Osteocyte (in vitro differentiated cells): ENCODE data around the gene BTRC. TPM values are rescaled to one million over a fixed set of nuclear protein-coding genes. Genes with fewer than 3 reads are reported as not detected.

Source experiments
- DNase-seq: peaks from one replicate; pipeline ENCODE4 v3.0.0; 2021; ENCODE audit warnings: mixed read lengths; ENCODE audit not compliant: unreplicated experiment; ENCODE audit errors: extremely low spot score
- H3K27ac Mint-ChIP-seq: one replicate; pipeline ENCODE4 v1.8.0; 2021; ENCODE audit warnings: mild to moderate bottlenecking, mixed read lengths; ENCODE audit not compliant: unreplicated experiment
- H3K27me3 Mint-ChIP-seq: one replicate; pipeline ENCODE4 v1.8.0; 2021; ENCODE audit warnings: mixed read lengths; ENCODE audit not compliant: unreplicated experiment
- H3K36me3 Mint-ChIP-seq: one replicate; pipeline ENCODE4 v1.8.0; 2021; ENCODE audit warnings: mixed read lengths; ENCODE audit not compliant: unreplicated experiment
- H3K4me1 Mint-ChIP-seq: one replicate; pipeline ENCODE4 v1.8.0; 2021; ENCODE audit warnings: mixed read lengths; ENCODE audit not compliant: unreplicated experiment
- H3K4me3 Mint-ChIP-seq: one replicate; pipeline ENCODE4 v1.8.0; 2021; ENCODE audit warnings: mild to moderate bottlenecking, moderate library complexity, mixed read lengths; ENCODE audit not compliant: unreplicated experiment
- H3K9me3 Mint-ChIP-seq: one replicate; pipeline ENCODE4 v1.8.0; 2021; ENCODE audit warnings: mixed read lengths; ENCODE audit not compliant: unreplicated experiment
- total RNA-seq: library from RNA; stranded (reverse); gene quantifications from 2 replicates; pipeline ENCODE4 v1.2.1, GENCODE V29; 2021
- TF ChIP-seq, protein P1 (sequence below): fragments of 200-600 bp; sonication (generic); IDR thresholded peaks from 2 replicates; pipeline ENCODE4 v1.5.0; 2021; ENCODE audit warnings: antibody characterized with exemption, mild to moderate bottlenecking, moderate library complexity

BTRC gene
- total RNA-seq, 1 donor from 2014 or later = 28.9 TPM

DNA sequence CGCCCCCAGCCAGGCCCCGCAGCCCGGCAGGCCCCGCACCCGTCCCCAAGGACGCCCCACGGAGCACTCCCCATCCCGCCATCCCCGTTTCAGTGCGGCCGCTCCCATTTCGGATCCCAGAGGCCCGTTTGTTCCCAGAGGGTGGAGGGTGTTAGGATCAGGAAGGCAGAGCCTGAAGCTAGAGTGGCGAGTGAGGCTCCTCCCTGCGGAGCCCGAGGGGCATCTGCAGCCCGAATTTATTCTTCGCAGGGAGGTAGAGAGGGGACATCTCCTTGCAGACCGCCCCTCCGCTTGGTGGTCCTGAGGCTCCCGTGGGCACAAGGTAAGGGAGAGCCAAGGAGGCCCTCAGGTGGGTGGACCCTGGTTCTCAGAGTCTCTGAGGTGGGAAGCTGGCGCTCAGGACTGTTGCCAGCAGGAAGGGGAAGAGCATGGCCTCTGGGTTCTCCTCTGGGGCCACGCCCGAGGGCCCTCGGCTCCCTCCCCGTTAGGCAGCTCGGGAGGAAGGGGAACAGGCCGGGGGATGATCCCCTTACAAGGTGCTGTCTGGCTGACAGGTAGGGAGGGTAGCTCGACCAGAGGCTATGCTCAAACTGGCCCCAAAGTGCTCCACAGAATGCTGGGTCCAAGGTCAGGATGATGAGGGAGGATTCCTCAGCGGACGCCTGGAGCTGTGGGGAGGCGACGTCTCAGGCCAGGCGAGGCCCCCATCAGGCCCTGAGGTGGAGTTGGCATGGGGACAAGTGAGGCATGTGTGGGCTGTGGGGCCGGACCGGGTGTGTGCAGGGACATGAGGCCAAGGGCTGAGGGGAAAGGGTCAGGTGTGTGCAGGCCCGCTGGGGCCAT lies 216.7 kb downstream of the BTRC start:
- DNase-seq = no peak
- TF ChIP-seq, protein P1, sequence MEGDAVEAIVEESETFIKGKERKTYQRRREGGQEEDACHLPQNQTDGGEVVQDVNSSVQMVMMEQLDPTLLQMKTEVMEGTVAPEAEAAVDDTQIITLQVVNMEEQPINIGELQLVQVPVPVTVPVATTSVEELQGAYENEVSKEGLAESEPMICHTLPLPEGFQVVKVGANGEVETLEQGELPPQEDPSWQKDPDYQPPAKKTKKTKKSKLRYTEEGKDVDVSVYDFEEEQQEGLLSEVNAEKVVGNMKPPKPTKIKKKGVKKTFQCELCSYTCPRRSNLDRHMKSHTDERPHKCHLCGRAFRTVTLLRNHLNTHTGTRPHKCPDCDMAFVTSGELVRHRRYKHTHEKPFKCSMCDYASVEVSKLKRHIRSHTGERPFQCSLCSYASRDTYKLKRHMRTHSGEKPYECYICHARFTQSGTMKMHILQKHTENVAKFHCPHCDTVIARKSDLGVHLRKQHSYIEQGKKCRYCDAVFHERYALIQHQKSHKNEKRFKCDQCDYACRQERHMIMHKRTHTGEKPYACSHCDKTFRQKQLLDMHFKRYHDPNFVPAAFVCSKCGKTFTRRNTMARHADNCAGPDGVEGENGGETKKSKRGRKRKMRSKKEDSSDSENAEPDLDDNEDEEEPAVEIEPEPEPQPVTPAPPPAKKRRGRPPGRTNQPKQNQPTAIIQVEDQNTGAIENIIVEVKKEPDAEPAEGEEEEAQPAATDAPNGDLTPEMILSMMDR = no peak
- Mint-ChIP-seq H3K9me3 (no peaks in the 10 kb centered on the region), H3K27ac (no peak overlapping the region), H3K4me3 (peak overlapping the region; percentile 70), H3K36me3 (no peaks in the 10 kb centered on the region), H3K4me1 (peaks cover 15% of the 10 kb centered on the region), H3K27me3 (peaks cover 30% of the 10 kb centered on the region)

DNA sequence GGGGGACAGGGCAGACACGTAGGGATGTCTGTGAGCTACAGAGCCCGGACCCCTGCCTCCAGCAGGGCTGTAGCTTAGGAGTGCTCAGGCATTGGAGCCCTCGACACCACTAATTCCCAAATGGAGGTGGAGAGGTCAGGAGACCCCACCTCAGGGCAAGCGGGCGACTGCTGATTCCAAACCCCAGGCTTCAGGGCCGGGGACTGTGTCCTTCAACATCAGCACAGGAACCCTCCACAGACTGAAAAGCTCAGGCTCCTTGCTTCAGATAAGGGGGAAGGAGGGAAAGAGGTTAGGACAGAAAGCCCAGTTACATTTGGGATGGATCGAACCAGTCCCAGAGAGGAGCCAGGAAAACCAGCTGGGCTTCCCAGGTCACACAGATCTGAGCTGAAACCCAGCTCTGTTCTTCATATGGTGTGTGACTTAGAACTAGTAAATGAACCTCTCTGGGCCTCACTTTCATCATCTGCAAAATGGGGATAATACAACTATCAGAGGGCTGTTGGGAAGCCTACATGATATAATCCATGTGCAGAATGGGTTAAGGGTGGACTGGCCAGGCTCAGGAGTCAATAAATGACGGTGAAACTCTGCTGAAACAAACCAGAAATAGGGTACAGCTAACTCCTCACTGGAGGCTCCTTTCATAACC lies 217.4 kb downstream of the BTRC start:
- no peak overlapping the region for H3K27ac Mint-ChIP-seq
- no peaks in the 10 kb centered on the region for H3K36me3 Mint-ChIP-seq
- no peak for DNase-seq
- peaks cover 23% of the 10 kb centered on the region for H3K27me3 Mint-ChIP-seq
- TF ChIP-seq, protein P1 = no peak
- H3K9me3 Mint-ChIP-seq = no peaks in the 10 kb centered on the region
- H3K4me3 Mint-ChIP-seq = no peak overlapping the region
- peaks cover 15% of the 10 kb centered on the region for H3K4me1 Mint-ChIP-seq

DNA sequence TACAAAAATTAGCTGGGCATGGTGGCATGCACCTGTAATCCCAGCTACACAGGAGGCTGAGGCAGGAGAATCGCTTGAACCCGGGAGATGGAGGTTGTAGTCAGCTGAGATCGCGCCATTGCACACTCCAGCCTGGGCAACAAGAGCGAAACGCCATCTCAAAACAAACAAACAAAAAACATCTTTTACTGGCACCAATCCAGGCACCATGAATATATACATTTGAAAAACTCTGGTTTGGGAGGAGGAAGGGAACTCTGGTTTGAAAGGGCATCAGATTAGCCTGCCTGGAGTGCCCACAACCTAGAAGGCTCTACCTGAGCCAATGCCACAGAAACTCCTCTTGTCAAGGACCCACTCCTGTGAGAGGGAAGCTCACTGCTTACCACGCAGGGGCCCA lies 218.2 kb downstream of the BTRC start:
- H3K27ac Mint-ChIP-seq = no peak overlapping the region
- peaks cover 13% of the 10 kb centered on the region for H3K4me1 Mint-ChIP-seq
- H3K36me3 Mint-ChIP-seq = no peaks in the 10 kb centered on the region
- TF ChIP-seq, protein P1 = no peak
- H3K27me3 Mint-ChIP-seq = peaks cover 19% of the 10 kb centered on the region
- DNase-seq = no peak
- H3K4me3 Mint-ChIP-seq = peak overlapping the region; percentile 2
- H3K9me3 Mint-ChIP-seq = no peaks in the 10 kb centered on the region

DNA sequence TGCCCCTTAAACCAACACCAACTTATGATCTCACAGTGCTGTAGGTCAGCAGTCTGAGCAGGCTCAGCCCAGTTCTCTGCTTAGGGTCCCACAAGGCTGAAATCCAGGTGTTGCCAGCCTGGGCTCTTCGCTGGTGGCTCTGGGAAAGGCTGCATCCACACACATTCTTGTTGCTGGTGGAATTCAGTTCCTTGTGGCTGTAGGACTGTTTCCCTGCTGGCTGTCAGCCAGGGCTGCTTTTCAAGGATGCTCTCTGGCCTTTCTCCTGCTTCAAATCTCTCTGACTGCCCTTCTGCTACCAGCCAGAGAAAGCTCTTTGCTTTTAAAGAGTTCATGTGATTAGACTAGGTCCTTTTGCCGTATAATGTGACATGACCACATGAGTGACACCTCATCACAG lies 218.8 kb downstream of the BTRC start:
- Mint-ChIP-seq H3K9me3 (no peaks in the 10 kb centered on the region), H3K36me3 (no peaks in the 10 kb centered on the region), H3K27me3 (peaks cover 14% of the 10 kb centered on the region), H3K4me1 (peaks cover 13% of the 10 kb centered on the region), H3K27ac (no peak overlapping the region), H3K4me3 (no peak overlapping the region)
- TF ChIP-seq, protein P1 = no peak
- DNase-seq = no peak
